Measurements from ENCODE around the gene INSRR. TPM values are rescaled to one million over a fixed set of nuclear protein-coding genes. Genes with fewer than 3 reads are reported as not detected.

INSRR gene
- total RNA-seq, 1 donor from 2014 or later: not detected

- peaks cover 83% of the 10 kb centered on the region for H3K27me3 Mint-ChIP-seq
- H3K4me1 Mint-ChIP-seq (ENCODE audit: low read depth): peaks cover 4% of the 10 kb centered on the region
- H3K36me3 Mint-ChIP-seq (ENCODE audit: insufficient read depth): no peaks in the 10 kb centered on the region
- no peak overlapping the region for H3K4me3 Mint-ChIP-seq (ENCODE audit: low read depth)
- no peaks in the 10 kb centered on the region for H3K9me3 Mint-ChIP-seq (ENCODE audit: low read depth)
- no peak overlapping the region for H3K27ac Mint-ChIP-seq
- no peak for TF ChIP-seq CTCF (IDR thresholded peaks at IDR 0.05; ENCODE audit: unreplicated experiment)
- DNase-seq (ENCODE audit: low spot score, unreplicated experiment): no peak
Measured at GRCh38 chr1:156896490-156897033, 37.6 kb upstream of the INSRR start.

DNA sequence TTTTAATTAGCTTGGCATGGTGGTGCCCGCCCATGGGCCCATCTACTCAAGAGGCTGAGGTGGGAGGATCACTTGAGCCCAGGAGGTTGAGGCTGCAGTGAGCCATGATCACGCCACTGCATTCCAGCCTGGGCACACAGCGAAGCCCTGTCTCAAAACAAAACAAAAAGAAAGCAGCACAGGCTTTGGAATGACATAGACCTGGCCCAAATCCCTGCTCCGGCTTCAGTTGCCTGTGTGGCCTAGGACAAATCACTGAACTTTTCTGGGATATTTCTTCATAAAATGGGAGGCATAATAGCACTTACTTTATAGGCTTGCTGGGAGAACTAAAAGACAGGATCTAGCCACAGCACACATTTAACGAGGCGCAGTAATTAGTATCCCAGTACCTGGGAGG is 37.0 kb upstream of the INSRR start:
- Mint-ChIP-seq H3K27ac (no peak overlapping the region), H3K9me3 (ENCODE audit: low read depth) (no peaks in the 10 kb centered on the region), H3K4me1 (ENCODE audit: low read depth) (peaks cover 4% of the 10 kb centered on the region), H3K4me3 (ENCODE audit: low read depth) (no peak overlapping the region), H3K36me3 (ENCODE audit: insufficient read depth) (no peaks in the 10 kb centered on the region), H3K27me3 (peaks cover 84% of the 10 kb centered on the region)
- DNase-seq (ENCODE audit: low spot score, unreplicated experiment): no peak
- TF ChIP-seq CTCF (IDR thresholded peaks at IDR 0.05; ENCODE audit: unreplicated experiment): no peak

DNA sequence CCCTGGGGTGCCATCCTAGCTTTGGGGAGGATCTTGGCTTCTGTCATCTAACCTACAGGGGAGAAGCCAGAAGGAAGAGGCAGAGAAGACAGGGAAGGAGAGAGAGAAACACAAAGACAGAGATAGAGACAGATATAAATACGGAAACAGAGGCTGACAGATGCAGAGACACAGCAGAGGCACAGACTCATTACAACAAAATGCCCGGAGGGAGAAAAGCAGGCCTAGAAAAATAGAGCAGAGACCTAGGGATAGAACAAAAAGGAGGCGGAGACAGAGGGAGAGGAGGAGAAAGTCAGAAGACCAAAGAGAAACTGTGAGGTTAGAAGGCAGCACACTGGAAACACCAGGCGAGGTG is 36.5 kb upstream of the INSRR start:
- no peak overlapping the region for H3K4me3 Mint-ChIP-seq (ENCODE audit: low read depth)
- peaks cover 86% of the 10 kb centered on the region for H3K27me3 Mint-ChIP-seq
- DNase-seq (ENCODE audit: low spot score, unreplicated experiment): no peak
- no peak overlapping the region for H3K27ac Mint-ChIP-seq
- H3K36me3 Mint-ChIP-seq (ENCODE audit: insufficient read depth): no peaks in the 10 kb centered on the region
- H3K9me3 Mint-ChIP-seq (ENCODE audit: low read depth): no peaks in the 10 kb centered on the region
- TF ChIP-seq CTCF (IDR thresholded peaks at IDR 0.05; ENCODE audit: unreplicated experiment): no peak
- H3K4me1 Mint-ChIP-seq (ENCODE audit: low read depth): peaks cover 4% of the 10 kb centered on the region

- TF ChIP-seq CTCF (IDR thresholded peaks at IDR 0.05; ENCODE audit: unreplicated experiment): no peak
- no peaks in the 10 kb centered on the region for H3K36me3 Mint-ChIP-seq (ENCODE audit: insufficient read depth)
- H3K27me3 Mint-ChIP-seq: peaks cover 86% of the 10 kb centered on the region
- no peak overlapping the region for H3K4me3 Mint-ChIP-seq (ENCODE audit: low read depth)
- H3K9me3 Mint-ChIP-seq (ENCODE audit: low read depth): no peaks in the 10 kb centered on the region
- H3K27ac Mint-ChIP-seq: no peak overlapping the region
- DNase-seq (ENCODE audit: low spot score, unreplicated experiment): no peak
- H3K4me1 Mint-ChIP-seq (ENCODE audit: low read depth): peaks cover 4% of the 10 kb centered on the region
Measured at GRCh38 chr1:156894711-156895454, 36.0 kb upstream of the INSRR start.

GRCh38 chr1:156894001-156894400 is 35.1 kb upstream of the INSRR start:
- Mint-ChIP-seq H3K27me3 (peaks cover 84% of the 10 kb centered on the region), H3K4me1 (ENCODE audit: low read depth) (peaks cover 4% of the 10 kb centered on the region)

More at GRCh38 chr1:156894001-156894400, 35.1 kb upstream of the INSRR start:
- Mint-ChIP-seq H3K9me3 (ENCODE audit: low read depth) (no peaks in the 10 kb centered on the region), H3K27ac (no peak overlapping the region), H3K4me3 (ENCODE audit: low read depth) (no peak overlapping the region), H3K36me3 (ENCODE audit: insufficient read depth) (no peaks in the 10 kb centered on the region)
- DNase-seq (ENCODE audit: low spot score, unreplicated experiment): no peak
- TF ChIP-seq CTCF (IDR thresholded peaks at IDR 0.05; ENCODE audit: unreplicated experiment): no peak
